Calu3 (cell line): ENCODE measurements around the gene SNX21. TPM values are rescaled to one million over a fixed set of nuclear protein-coding genes. Genes with fewer than 3 reads are reported as not detected.
A peak's percentile ranks its signal among the peaks of the same experiment; 100 is the strongest.

Source experiments
- BruUV-seq: library from RNA; stranded (reverse); fragments of 400-500 nt; replicated peaks from 2 replicates; lab custom pipeline; 2021; lab: Mats Ljungman, UMichigan
- CTCF ChIA-PET: fragments of 300-600 bp; sonication (Branson Sonifier 250); formaldehyde crosslinking; loops from one replicate; lab custom pipeline; 2022; ENCODE audit warnings: antibody characterized with exemption; lab: Charles Lee
- DNase-seq: peaks from one replicate; pipeline ENCODE4 v3.0.0; 2022
- H3K27ac Mint-ChIP-seq: one replicate; pipeline ENCODE4 v1.8.0; 2022; ENCODE audit warnings: mixed read lengths; ENCODE audit not compliant: unreplicated experiment
- H3K27me3 Mint-ChIP-seq: one replicate; pipeline ENCODE4 v1.8.0; 2022; ENCODE audit warnings: mixed read lengths; ENCODE audit not compliant: unreplicated experiment
- H3K36me3 Mint-ChIP-seq: one replicate; pipeline ENCODE4 v1.8.0; 2022; ENCODE audit warnings: mild to moderate bottlenecking, moderate library complexity, mixed read lengths; ENCODE audit not compliant: insufficient read depth, unreplicated experiment
- H3K4me1 Mint-ChIP-seq: one replicate; pipeline ENCODE4 v1.8.0; 2022; ENCODE audit warnings: mild to moderate bottlenecking, low read depth, mixed read lengths; ENCODE audit not compliant: unreplicated experiment
- H3K4me3 Mint-ChIP-seq: one replicate; pipeline ENCODE4 v1.8.0; 2022; ENCODE audit warnings: mild to moderate bottlenecking, low read depth, moderate library complexity, mixed read lengths; ENCODE audit not compliant: unreplicated experiment
- H3K9me3 Mint-ChIP-seq: one replicate; pipeline ENCODE4 v1.8.0; 2022; ENCODE audit warnings: low read depth, mixed read lengths; ENCODE audit not compliant: unreplicated experiment
- intact Hi-C: fragments of 100-400 bp; cut with micrococcal nuclease; formaldehyde crosslinking; loops from one replicate; pipeline ENCODE4 v1.10.0; 2022; ENCODE audit not compliant: unreplicated experiment
- total RNA-seq: library from RNA; stranded (reverse); gene quantifications from 2 replicates; pipeline ENCODE4 v1.2.3, GENCODE V29; 2022
- TF ChIP-seq, protein P1 (sequence below): fragments of 200-600 bp; IDR thresholded peaks from one replicate; pipeline ENCODE4 v1.8.0; 2022; ENCODE audit warnings: antibody characterized with exemption; ENCODE audit not compliant: unreplicated experiment

SNX21 gene
- total RNA-seq, 1 experiment from 2014 or later = 8.7 TPM

DNA sequence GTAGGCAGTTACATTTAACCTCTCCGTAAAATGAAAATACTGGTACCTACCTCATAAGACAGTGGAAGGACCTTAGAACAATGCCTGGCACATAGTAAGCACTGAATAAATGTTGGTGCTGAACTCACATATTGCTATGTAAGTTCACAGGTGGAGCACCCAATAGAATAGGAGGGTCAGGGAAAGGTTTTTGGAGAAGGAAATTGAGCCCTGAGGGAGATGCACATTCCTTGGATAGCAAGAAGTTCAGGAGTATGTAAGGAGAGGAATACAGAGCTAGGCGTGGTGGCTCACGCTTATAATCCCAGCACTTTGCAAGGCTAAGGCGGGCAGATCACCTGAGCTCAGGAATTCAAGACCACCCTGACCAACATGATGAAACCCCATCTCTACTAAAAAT, 14.1 kb upstream of the SNX21 start:
- no TSS peak for BruUV-seq
- intact Hi-C loops = no loop called here
- TF ChIP-seq, protein P1, sequence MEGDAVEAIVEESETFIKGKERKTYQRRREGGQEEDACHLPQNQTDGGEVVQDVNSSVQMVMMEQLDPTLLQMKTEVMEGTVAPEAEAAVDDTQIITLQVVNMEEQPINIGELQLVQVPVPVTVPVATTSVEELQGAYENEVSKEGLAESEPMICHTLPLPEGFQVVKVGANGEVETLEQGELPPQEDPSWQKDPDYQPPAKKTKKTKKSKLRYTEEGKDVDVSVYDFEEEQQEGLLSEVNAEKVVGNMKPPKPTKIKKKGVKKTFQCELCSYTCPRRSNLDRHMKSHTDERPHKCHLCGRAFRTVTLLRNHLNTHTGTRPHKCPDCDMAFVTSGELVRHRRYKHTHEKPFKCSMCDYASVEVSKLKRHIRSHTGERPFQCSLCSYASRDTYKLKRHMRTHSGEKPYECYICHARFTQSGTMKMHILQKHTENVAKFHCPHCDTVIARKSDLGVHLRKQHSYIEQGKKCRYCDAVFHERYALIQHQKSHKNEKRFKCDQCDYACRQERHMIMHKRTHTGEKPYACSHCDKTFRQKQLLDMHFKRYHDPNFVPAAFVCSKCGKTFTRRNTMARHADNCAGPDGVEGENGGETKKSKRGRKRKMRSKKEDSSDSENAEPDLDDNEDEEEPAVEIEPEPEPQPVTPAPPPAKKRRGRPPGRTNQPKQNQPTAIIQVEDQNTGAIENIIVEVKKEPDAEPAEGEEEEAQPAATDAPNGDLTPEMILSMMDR = no peak
- Mint-ChIP-seq H3K4me1 (peaks cover 58% of the 10 kb centered on the region), H3K9me3 (no peaks in the 10 kb centered on the region), H3K4me3 (no peak overlapping the region), H3K27ac (no peak overlapping the region), H3K27me3 (peaks cover 40% of the 10 kb centered on the region), H3K36me3 (peaks cover 39% of the 10 kb centered on the region)
- DNase-seq = no peak
- CTCF ChIA-PET = interaction anchor here (0.6 kb wide), 1 partner anchor 107 kb away, joined by 3 read pairs; no protein-coding TSS in a partner anchor

DNA sequence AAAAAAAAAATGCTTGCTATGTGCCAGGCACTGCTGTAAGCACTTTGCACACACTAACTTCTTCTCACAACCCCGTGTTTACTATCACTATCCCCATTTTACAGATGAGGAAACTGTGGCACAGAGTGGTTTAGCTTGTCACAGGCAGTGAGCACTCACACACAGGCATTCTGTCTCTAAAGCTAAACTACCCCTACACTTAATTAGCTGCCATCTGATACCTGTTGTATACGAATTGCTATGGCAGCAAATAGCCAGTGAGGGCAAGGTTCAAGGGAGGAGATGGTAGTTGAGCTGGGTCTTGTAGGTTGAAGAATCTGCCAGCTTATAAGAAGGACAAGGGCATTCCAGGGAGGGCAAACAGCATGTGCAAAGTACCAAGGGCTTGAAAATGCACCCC, 11.7 kb upstream of the SNX21 start:
- Mint-ChIP-seq H3K4me1 (peaks cover 48% of the 10 kb centered on the region), H3K4me3 (no peak overlapping the region)
- intact Hi-C loops = no loop called here

DNA sequence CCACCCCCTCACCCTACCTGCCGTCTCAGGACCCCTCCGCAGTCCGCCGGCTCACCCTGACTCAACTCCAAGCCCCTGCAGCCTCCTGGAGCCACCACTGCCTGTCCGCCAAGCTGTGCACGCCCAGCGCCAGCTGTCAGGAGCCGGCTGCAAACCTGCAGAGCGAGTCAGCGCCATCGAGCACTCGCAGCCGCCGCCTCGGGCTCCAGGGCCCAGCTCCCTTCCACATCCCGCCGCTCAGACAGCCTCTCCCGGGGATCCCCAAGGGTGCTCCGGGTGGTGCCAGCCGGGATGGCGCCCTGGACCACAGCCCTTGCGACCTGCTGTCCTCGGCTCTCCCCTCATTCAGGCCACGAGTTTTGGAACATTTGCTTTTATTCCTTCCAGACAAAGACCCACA, 10.7 kb upstream of the SNX21 start:
- peak; percentile 70 for DNase-seq
- Mint-ChIP-seq H3K4me3 (peak overlapping the region; percentile 52), H3K4me1 (peaks cover 39% of the 10 kb centered on the region), H3K36me3 (peaks cover 17% of the 10 kb centered on the region), H3K9me3 (no peaks in the 10 kb centered on the region), H3K27ac (no peak overlapping the region), H3K27me3 (peaks cover 50% of the 10 kb centered on the region)
- CTCF ChIA-PET = interaction anchor here (0.6 to 1.5 kb wide), 7 partner anchors 16 to 529 kb away, joined by 3 to 7 read pairs (median 4); partner anchors contain the start of genes DNTTIP1 and WFDC3
- BruUV-seq = no TSS peak
- TF ChIP-seq, protein P1 = no peak
- intact Hi-C loops = no loop called here

More for the DNA sequence above, 11.7 kb upstream of the SNX21 start:
- CTCF ChIA-PET = interaction anchor here (1.2 to 1.5 kb wide), 2 partner anchors 43 to 112 kb away, joined by 3 to 4 read pairs; no protein-coding TSS in a partner anchor
- BruUV-seq = no TSS peak
- TF ChIP-seq, protein P1 = no peak
- no peak overlapping the region for H3K27ac Mint-ChIP-seq
- no peak for DNase-seq
- H3K36me3 Mint-ChIP-seq = peaks cover 25% of the 10 kb centered on the region
- H3K9me3 Mint-ChIP-seq = no peaks in the 10 kb centered on the region
- peaks cover 50% of the 10 kb centered on the region for H3K27me3 Mint-ChIP-seq

DNA sequence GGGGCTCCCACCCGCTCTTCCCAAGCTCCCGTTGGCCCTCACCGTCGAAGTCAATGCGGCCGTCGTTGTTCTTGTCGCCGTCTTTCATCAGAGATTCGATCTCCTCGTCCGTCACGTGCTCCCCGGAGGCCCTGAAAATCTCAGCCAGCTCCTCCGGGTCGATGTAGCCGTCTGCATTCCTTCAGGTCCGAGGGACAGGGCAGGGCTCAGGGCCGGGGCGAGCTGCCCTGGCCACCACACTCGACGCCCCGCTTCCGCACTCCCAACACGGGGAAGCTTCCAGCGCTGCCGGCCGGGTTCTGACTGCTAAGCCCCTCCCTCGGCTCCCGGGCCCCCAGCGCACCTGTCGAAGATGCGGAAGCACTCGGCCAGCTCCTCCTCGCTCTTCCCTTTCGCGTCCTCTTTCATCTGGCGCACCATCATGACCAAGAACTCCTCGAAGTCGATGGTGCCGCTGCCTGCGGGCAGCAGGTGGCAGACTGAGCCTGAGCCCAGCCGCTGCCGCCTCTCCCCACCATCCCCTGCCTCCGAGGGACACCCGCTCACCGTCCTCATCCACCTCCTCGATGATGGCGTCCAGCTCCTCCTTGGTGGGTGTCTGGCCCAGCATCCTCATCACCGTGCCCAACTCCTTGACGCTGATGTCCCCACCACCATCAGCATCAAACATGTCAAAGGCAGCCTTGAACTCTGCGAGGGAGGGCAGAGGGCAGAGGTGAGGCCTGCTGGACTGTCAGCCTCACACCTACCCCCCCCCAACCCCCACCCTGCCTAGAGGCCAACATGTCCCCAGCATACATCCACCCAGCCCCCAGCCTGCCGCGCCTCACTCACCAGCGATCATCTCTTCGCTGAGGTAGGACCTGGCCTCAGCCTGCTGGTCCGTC, 9.4 kb upstream of the SNX21 start:
- CTCF ChIA-PET = interaction anchor here (0.8 to 1.7 kb wide), 4 partner anchors 10 to 44 kb away, joined by 3 to 7 read pairs (median 4); partner anchors contain the start of gene SNX21
- H3K9me3 Mint-ChIP-seq = no peaks in the 10 kb centered on the region
- H3K36me3 Mint-ChIP-seq = peaks cover 11% of the 10 kb centered on the region
- TF ChIP-seq, protein P1 = peak; percentile 33
- peak; percentile 62 for DNase-seq
- peak overlapping the region; percentile 57 for H3K27ac Mint-ChIP-seq
- peaks cover 30% of the 10 kb centered on the region for H3K4me1 Mint-ChIP-seq
- H3K4me3 Mint-ChIP-seq = peak overlapping the region; percentile 67
- no TSS peak for BruUV-seq
- H3K27me3 Mint-ChIP-seq = peaks cover 50% of the 10 kb centered on the region
- intact Hi-C loops = no loop called here
